Naive thymus-derived CD8-positive, alpha-beta T cell (primary cell): ENCODE data around the gene MEGF11. TPM values are rescaled to one million over a fixed set of nuclear protein-coding genes. Genes with fewer than 3 reads are reported as not detected.

ENCODE experiments used
- ATAC-seq, 2 donors: fragments of 150-1000 bp; cut with Tn5 transposase in 1 of 2; sonication (Bioruptor Pico), chemical (Tn5 transposase) in 1 of 2; 1 replicate in 1 of 2; 2 replicates in 1 of 2; pipeline ENCODE4 v1.10.0; 2021; ENCODE audit warnings: mild to moderate bottlenecking in 2 of 2, moderate library complexity in 2 of 2
- POLR2A ChIA-PET: fragments of 350-600 bp; sonication (Branson Sonifier 250); formaldehyde crosslinking; loops from one replicate; lab custom pipeline; 2021; ENCODE audit warnings: antibody characterized with exemption; lab: Charles Lee
- DNase-seq, 10 donors: peaks; one replicate each; pipeline versions ENCODE4 v3.0.0 to v3.0.0-alpha.2; 2020 to 2022
- H3K27ac Mint-ChIP-seq, 10 donors: one replicate each; pipeline ENCODE4 v1.8.0; 2020 to 2022; ENCODE audit warnings: mild to moderate bottlenecking in 10 of 10, mixed read lengths in 10 of 10, moderate library complexity in 4 of 10, inconsistent platforms in 1 of 10
- H3K27me3 Mint-ChIP-seq, 5 donors: one replicate each; pipeline ENCODE4 v1.8.0; 2021 to 2022; ENCODE audit warnings: mixed read lengths in 5 of 5
- H3K36me3 Mint-ChIP-seq, 3 donors: one replicate each; pipeline ENCODE4 v1.8.0; 2020 to 2022; ENCODE audit warnings: mixed read lengths in 3 of 3, mild to moderate bottlenecking in 2 of 3, inconsistent platforms in 1 of 3
- H3K4me1 Mint-ChIP-seq, 4 donors: one replicate each; pipeline ENCODE4 v1.8.0; 2021 to 2022; ENCODE audit warnings: mixed read lengths in 4 of 4
- H3K4me3 Mint-ChIP-seq, 10 donors: one replicate each; pipeline ENCODE4 v1.8.0; 2020 to 2022; ENCODE audit warnings: mild to moderate bottlenecking in 10 of 10, mixed read lengths in 10 of 10, moderate library complexity in 6 of 10, inconsistent platforms in 1 of 10
- H3K9me3 Mint-ChIP-seq, 9 donors: one replicate each; pipeline ENCODE4 v1.8.0; 2020 to 2022; ENCODE audit warnings: mixed read lengths in 9 of 9, mild to moderate bottlenecking in 3 of 9, inconsistent platforms in 1 of 9, moderate library complexity in 1 of 9
- polyA plus RNA-seq, 3 donors: library from polyadenylated mRNA; unstranded; fragments of 300-500 nt; fragmentation: Illumina TruSeq; gene quantifications; one replicate each; pipeline ENCODE4 v1.2.3, GENCODE V29; 2021
- total RNA-seq, 8 experiments: library from RNA in 2 of 8; stranded (reverse) in 2 of 8; gene quantifications; one replicate each; pipeline ENCODE4 v1.2.3 and lab custom pipeline; 2021 to 2026

MEGF11 gene
- total and polyA plus RNA-seq, 5 experiments from 2014 or later: not detected

DNA sequence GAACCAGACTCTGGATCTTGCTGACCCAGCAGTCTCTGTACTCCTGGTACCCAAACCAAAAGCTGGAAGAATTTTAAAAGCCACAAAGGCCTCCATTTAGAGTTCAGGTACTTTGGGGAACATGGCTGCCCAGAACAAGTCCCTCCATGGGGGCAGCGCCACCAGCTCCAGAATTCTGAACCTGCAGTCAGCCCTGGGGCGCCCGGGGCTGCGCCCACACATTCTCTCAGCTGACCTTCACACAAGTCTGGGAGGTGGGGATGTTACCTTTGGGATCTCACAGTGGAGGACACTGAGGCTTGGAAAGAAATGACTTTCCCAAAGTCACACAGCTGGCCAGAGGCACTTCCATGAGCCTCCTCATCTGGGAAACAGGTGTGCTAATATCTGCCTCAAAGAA lies 229.4 kb downstream of the MEGF11 start:
- no peaks in the 10 kb centered on the region for H3K36me3 Mint-ChIP-seq
- POLR2A ChIA-PET: no interaction called here
- peaks cover 3 to 31% (median 12%) of the 10 kb centered on the region in 5 donors for H3K27me3 Mint-ChIP-seq
- H3K4me1 Mint-ChIP-seq: peaks cover 0 to 5% (median 0%) of the 10 kb centered on the region in 4 donors
- H3K27ac Mint-ChIP-seq: peak overlapping the region in 1 of 10 donors; percentile 69
- no peaks in the 10 kb centered on the region for H3K9me3 Mint-ChIP-seq
- DNase-seq (no peak), ATAC-seq (no peak)
- H3K4me3 Mint-ChIP-seq: no peak overlapping the region

DNA sequence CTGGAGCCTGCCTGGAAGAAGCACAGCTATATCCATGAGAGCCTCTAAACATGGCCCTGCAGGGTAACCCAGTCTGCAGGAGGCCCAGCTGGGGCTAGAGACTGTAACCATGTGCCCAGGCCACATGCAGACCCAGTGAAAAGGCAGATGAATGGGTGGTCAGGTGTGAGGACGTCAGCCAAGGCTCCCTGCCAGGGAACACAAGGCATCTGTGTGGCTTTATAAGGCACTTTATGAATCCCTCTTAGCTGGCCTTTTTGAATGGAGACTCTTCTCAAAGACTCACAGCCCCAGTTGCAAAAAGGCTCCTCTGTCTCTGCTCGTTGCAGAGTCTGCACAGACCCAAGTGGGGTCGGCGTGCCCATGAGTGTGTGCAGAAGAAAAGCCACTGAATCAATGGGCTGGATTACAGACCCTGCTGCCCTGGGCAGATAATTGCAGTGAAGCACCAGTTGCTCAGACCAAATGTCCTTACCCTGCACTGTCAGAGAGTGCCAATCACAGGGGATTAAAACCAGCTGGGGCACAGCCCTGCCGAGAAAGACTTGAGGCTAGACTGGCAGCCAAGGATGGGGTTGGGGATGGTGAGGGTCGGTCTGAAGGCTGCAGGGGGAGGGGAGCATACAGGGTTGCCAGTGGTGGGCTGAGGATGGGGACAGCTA lies 230.1 kb downstream of the MEGF11 start:
- peaks cover 3 to 38% (median 17%) of the 10 kb centered on the region in 5 donors for H3K27me3 Mint-ChIP-seq
- no peaks in the 10 kb centered on the region for H3K9me3 Mint-ChIP-seq
- POLR2A ChIA-PET: no interaction called here

DNA sequence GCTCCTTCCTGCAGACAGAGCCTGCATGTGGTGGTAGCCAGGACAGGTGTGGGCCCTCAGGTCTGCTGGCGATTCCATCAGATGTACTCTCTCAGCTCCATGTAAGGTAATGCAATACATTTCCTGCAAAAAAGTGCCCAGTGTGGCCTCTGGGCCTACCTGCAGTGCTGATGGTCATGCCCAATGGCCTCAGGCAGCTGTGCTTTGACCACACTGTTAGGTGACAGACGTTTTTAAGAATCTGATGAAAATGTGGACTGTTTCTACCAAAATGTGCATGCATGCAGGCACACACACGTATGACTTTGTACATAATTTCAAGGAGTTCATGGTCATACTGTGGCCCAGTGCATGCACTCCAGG lies 231.4 kb downstream of the MEGF11 start:
- POLR2A ChIA-PET: no interaction called here
- Mint-ChIP-seq H3K36me3 (peaks cover 0 to 2% (median 0%) of the 10 kb centered on the region in 3 donors), H3K4me1 (peaks cover 0 to under 1% (median 0%) of the 10 kb centered on the region in 4 donors), H3K27ac (no peak overlapping the region), H3K4me3 (no peak overlapping the region), H3K9me3 (no peaks in the 10 kb centered on the region), H3K27me3 (peaks cover 5 to 49% (median 18%) of the 10 kb centered on the region in 5 donors)
- ATAC-seq: no peak
- no peak for DNase-seq

More for the DNA sequence above, 230.1 kb downstream of the MEGF11 start:
- Mint-ChIP-seq H3K4me1 (peaks cover 0 to 5% (median 0%) of the 10 kb centered on the region in 4 donors), H3K27ac (no peak overlapping the region), H3K4me3 (no peak overlapping the region), H3K36me3 (peaks cover 0 to 2% (median 0%) of the 10 kb centered on the region in 3 donors)
- DNase-seq (no peak), ATAC-seq (no peak)

DNA sequence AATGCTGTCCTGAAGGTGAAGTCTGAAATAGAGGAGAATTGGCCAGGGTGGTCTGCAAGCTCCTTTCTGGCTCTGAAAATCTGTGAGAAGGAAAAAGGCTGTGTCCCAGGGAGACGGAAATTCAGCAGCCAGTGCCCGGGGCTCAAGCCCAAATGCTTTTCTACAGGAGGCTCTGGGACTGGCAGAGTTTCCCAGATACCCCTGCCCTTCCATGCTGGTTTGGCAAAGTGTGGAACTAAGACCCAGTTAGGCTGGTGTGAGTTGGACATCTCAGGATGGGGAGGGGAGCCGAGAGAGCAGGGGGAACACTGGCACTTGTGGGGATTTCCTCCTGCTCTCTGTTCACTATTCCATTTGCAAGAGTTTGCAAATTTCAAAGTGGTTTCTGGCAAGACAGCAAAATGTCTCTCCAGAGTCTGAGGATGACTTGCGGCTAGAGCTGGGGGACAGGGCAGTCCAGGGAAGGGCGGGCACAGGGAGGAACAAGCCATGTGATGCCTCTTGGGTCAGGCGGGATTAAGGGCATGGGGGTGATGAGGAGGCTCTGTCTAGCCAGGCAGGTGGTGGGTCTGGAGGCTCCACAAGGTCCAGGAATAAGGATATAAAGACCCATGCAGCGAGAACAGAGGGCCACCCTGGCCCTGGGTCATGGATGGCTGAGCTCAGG lies 231.9 kb downstream of the MEGF11 start:
- no peak overlapping the region for H3K4me3 Mint-ChIP-seq
- H3K27ac Mint-ChIP-seq: no peak overlapping the region
- ATAC-seq (no peak), DNase-seq (no peak)
- no peaks in the 10 kb centered on the region for H3K4me1 Mint-ChIP-seq
- POLR2A ChIA-PET: no interaction called here
- H3K36me3 Mint-ChIP-seq: peaks cover 0 to 2% (median 0%) of the 10 kb centered on the region in 3 donors
- H3K27me3 Mint-ChIP-seq: peaks cover 5 to 49% (median 18%) of the 10 kb centered on the region in 5 donors
- no peaks in the 10 kb centered on the region for H3K9me3 Mint-ChIP-seq

DNA sequence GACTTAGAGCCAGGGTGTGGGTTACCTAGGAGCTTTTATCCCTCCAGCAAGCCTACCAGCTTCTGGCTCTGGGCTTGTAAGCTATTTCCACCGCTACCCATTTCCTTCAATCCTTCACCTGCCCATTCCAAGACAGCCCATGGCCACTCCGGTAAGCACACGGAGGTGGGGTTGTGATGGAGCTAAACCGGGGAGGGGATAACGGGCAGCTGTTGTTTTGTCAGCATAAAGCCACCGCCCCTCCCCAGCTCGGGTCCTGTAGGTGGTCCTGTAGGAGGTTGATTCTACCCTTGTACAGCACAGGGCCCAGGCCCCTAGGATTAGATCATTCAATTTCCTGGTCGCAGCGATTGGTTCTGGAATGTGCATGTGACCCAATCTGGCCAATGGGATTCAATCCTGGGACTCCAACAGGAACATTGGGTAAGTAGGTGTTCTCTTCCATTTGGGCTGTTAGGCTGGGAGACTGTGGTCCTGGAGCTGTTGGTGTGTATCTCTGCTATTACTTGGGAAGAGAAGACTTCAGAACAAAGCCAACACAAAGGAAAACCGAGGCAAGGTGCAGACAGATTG lies 233.6 kb downstream of the MEGF11 start:
- H3K4me1 Mint-ChIP-seq: no peaks in the 10 kb centered on the region
- POLR2A ChIA-PET: no interaction called here
- ATAC-seq (no peak), DNase-seq (no peak)
- H3K27ac Mint-ChIP-seq: peak overlapping the region in 1 of 10 donors; percentile 59
- peaks cover 0 to 5% (median 0%) of the 10 kb centered on the region in 9 donors for H3K9me3 Mint-ChIP-seq
- peaks cover 0 to 4% (median 2%) of the 10 kb centered on the region in 3 donors for H3K36me3 Mint-ChIP-seq
- H3K4me3 Mint-ChIP-seq: no peak overlapping the region
- peaks cover 10 to 40% (median 18%) of the 10 kb centered on the region in 5 donors for H3K27me3 Mint-ChIP-seq

DNA sequence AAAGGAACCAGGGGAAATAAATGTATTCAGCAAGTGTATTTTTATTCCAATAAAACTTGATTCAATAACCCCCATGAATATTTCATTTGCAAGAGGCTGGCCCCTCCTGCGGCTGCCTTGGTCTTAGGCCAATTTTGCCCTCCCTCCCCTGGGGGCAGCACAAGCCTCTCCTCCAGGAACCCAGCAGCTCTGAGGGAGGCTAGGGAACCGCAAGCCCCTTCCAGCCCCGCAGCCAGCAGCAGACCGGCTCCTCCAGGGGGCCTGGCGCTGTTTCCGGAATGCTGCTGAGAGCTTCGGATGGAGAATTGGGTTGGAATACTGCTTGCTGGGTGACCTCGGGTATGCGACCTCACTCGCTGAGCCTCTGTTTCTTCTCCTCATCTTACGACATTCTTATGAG lies 234.2 kb downstream of the MEGF11 start:
- H3K27me3 Mint-ChIP-seq: peaks cover 10 to 35% (median 18%) of the 10 kb centered on the region in 5 donors
- peaks cover 0 to 5% (median 0%) of the 10 kb centered on the region in 9 donors for H3K9me3 Mint-ChIP-seq
- POLR2A ChIA-PET: no interaction called here
- H3K36me3 Mint-ChIP-seq: peaks cover 0 to 4% (median 2%) of the 10 kb centered on the region in 3 donors
- ATAC-seq (no peak), DNase-seq (no peak)
- H3K4me1 Mint-ChIP-seq: no peaks in the 10 kb centered on the region
- peak overlapping the region in 1 of 10 donors; percentile 59 for H3K27ac Mint-ChIP-seq
- H3K4me3 Mint-ChIP-seq: no peak overlapping the region

DNA sequence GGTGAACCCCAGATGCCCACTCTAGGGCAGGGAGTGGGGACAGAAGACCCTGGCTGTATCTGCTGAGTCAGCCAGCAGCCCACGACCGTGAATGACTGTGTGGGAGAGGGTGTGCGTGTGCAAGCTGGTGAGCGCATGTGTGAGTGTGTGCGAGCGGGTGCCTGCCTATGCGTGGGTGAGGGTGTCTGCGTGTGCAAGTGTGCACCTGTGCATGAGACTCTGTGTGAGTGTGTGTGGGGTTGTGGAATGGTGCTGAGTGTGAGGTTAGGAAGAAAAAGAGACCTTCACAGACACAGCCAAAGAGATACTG lies 235.1 kb downstream of the MEGF11 start:
- H3K4me3 Mint-ChIP-seq: no peak overlapping the region
- H3K9me3 Mint-ChIP-seq: peaks cover 0 to 5% (median 0%) of the 10 kb centered on the region in 9 donors
- peaks cover 9 to 31% (median 16%) of the 10 kb centered on the region in 5 donors for H3K27me3 Mint-ChIP-seq
- ATAC-seq (no peak), DNase-seq (no peak)
- POLR2A ChIA-PET: no interaction called here
- no peaks in the 10 kb centered on the region for H3K4me1 Mint-ChIP-seq
- peaks cover 0 to 4% (median 2%) of the 10 kb centered on the region in 3 donors for H3K36me3 Mint-ChIP-seq
- peak overlapping the region in 3 of 10 donors; percentile 35 to 76 (median 41) for H3K27ac Mint-ChIP-seq

DNA sequence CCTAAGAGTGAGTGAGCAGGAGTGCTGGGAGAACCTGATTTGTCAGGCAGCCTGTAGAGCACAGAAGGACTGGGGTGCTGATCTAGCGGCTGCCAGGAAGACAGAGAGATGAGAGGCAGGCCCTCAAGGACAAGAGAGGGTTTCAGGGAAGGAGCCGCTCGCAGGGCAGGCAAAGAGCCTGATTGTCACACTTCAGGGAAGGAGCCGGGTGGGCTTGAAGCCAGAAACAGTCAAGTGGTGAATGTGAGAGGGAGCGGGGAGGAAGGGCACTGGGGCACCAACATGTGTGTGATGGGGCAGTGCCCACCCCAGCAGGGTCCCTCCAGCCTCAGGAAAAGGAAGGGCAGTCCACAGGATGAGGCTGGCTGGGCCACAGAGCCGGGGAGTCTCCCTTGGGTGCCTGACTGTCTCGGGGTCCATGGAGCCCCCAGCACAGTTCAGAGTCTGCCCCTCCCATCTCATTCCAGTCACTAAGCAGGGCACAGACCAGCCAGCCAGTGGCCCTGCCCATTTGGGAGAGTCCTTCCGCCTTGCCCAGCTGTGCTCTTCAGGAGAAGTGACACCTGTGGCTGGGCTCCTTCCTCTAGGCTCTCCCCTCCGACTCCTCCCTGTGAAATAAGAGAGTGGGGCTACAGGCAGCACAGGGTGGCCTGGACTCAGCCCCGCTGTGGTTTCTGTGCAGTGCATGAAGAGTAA lies 235.6 kb downstream of the MEGF11 start:
- H3K4me3 Mint-ChIP-seq: no peak overlapping the region
- H3K9me3 Mint-ChIP-seq: peaks cover 0 to 5% (median 0%) of the 10 kb centered on the region in 9 donors
- H3K36me3 Mint-ChIP-seq: peaks cover 0 to 4% (median 2%) of the 10 kb centered on the region in 3 donors
- ATAC-seq: no peak
- peaks cover 9 to 31% (median 16%) of the 10 kb centered on the region in 5 donors for H3K27me3 Mint-ChIP-seq
- H3K27ac Mint-ChIP-seq: peak overlapping the region in 1 of 10 donors; percentile 41
- no peak for DNase-seq
- POLR2A ChIA-PET: no interaction called here
- H3K4me1 Mint-ChIP-seq: no peaks in the 10 kb centered on the region

DNA sequence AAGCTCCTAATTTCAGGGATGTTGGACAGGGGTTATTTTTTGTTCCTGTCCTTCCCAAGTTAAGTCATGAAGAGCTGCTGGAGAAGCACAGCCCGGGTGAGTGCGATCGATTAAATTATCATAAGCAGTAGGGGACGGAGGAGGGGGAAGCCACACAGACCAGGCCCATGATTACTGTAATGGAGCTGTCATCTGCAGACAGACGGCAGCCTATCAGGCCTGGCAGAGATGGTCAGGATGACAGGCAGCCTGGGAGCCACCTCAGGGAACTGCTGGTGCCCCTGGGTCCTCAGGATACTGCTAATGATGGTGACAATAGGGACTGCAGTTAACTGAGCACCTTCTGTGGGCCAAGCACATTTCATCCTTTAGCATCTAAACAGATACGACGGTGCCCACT lies 236.6 kb downstream of the MEGF11 start:
- peaks cover 9 to 31% (median 16%) of the 10 kb centered on the region in 5 donors for H3K27me3 Mint-ChIP-seq
- POLR2A ChIA-PET: no interaction called here
- H3K4me1 Mint-ChIP-seq: no peaks in the 10 kb centered on the region
- no peak for DNase-seq
- no peak overlapping the region for H3K27ac Mint-ChIP-seq
- peaks cover 0 to 5% (median 0%) of the 10 kb centered on the region in 9 donors for H3K9me3 Mint-ChIP-seq
- ATAC-seq: no peak
- peaks cover 0 to 4% (median 2%) of the 10 kb centered on the region in 3 donors for H3K36me3 Mint-ChIP-seq
- no peak overlapping the region for H3K4me3 Mint-ChIP-seq

DNA sequence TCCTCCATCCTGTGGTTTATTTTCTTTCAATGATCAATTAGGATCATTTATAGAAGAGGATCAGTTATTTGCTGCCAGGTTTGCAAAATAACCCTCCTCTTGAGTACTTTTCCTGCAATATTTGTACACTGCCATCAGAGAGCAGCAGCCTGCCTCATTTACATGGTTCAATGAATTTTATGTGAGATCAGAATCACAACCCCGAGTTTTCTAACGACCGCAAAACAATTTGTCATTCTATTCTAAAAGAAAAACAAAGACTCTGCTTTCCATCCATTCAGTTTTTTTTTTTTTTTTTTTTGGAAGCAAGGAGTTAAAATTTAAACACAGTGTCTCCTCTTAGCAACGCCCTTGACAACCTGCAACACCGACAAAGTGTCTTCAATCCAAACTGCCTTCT lies 237.4 kb downstream of the MEGF11 start:
- no peak overlapping the region for H3K4me3 Mint-ChIP-seq
- no peak overlapping the region for H3K27ac Mint-ChIP-seq
- peaks cover 6 to 31% (median 15%) of the 10 kb centered on the region in 5 donors for H3K27me3 Mint-ChIP-seq
- POLR2A ChIA-PET: no interaction called here
- no peak for DNase-seq
- peaks cover 0 to 5% (median 0%) of the 10 kb centered on the region in 9 donors for H3K9me3 Mint-ChIP-seq
- no peaks in the 10 kb centered on the region for H3K4me1 Mint-ChIP-seq
- H3K36me3 Mint-ChIP-seq: peaks cover 0 to 4% (median 2%) of the 10 kb centered on the region in 3 donors
- ATAC-seq: no peak

DNA sequence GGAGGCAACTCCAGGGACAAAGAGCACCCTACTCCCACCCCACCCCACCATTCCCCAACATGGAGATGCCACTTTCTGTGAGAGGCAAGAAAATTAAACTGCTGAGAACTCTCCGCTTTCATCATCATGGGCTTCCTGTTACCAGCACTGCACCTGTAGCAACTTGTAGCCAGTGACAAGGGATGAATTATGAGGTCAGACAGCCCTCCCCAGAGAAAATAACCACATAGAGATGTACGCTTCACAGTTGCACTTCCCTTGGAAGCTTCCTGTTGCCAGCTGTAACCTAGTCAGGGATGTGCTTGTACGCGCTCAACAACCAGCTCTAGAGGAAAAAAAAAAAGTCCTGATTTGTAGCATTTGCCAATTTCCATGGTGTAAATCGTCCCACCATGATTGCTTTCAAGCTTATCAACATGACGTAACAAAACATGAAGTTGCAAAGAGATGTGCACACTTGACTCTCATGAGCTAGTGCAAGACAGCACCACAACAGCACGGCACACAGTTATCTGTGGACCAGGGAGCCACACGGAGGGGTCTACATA lies 238.8 kb downstream of the MEGF11 start:
- H3K4me3 Mint-ChIP-seq: no peak overlapping the region
- peaks cover 0 to 4% (median 2%) of the 10 kb centered on the region in 3 donors for H3K36me3 Mint-ChIP-seq
- DNase-seq (no peak), ATAC-seq (no peak)
- no peak overlapping the region for H3K27ac Mint-ChIP-seq
- no peaks in the 10 kb centered on the region for H3K4me1 Mint-ChIP-seq
- POLR2A ChIA-PET: no interaction called here
- H3K27me3 Mint-ChIP-seq: peaks cover 6 to 32% (median 21%) of the 10 kb centered on the region in 5 donors
- H3K9me3 Mint-ChIP-seq: peaks cover 0 to 5% (median 0%) of the 10 kb centered on the region in 9 donors

DNA sequence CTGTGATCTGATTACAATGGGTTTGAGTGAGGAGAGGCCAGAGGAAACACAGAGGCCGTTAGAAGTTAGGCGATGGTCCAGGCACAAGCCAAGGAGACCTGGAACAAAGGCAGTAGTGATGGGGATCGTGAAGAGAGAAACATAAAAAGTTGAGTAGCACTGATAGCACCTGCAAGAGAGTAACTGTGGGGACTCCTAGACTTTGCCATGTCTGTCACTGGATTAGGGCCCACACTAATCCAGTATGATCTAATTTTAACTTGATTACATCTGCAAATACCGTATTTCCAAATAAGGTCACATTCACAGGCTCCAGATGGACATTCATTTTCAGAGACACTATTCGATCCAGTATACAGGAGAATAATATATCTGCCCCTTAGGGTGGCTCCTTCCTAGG lies 239.5 kb downstream of the MEGF11 start:
- POLR2A ChIA-PET: no interaction called here
- H3K4me1 Mint-ChIP-seq: no peaks in the 10 kb centered on the region
- no peak overlapping the region for H3K27ac Mint-ChIP-seq
- H3K27me3 Mint-ChIP-seq: peaks cover 6 to 25% (median 17%) of the 10 kb centered on the region in 5 donors
- DNase-seq: no peak
- H3K9me3 Mint-ChIP-seq: peaks cover 0 to 5% (median 0%) of the 10 kb centered on the region in 9 donors
- ATAC-seq: no peak
- no peak overlapping the region for H3K4me3 Mint-ChIP-seq
- peaks cover 0 to 4% (median 2%) of the 10 kb centered on the region in 3 donors for H3K36me3 Mint-ChIP-seq
